HepG2 (cell line): ENCODE results near the gene RAMP3.

Experiments used
- CTCF ChIP-seq: sonication (generic); formaldehyde crosslinking; IDR thresholded peaks from 2 replicates; pipeline ENCODE4 v1.5.0; 2020; ENCODE audit warnings: mild to moderate bottlenecking, missing genetic modification reagents, moderate library complexity
- EP300 ChIP-seq, 3 experiments: sonication (generic) in 1 of 3; formaldehyde crosslinking in 1 of 3; IDR thresholded peaks; 2 replicates each; pipeline versions ENCODE4 v1.5.1 to v1.6.1; 2011 to 2020; ENCODE audit warnings: low read depth in 2 of 3, low read length in 2 of 3, borderline replicate concordance in 1 of 3, improper control_type of control experiment in 1 of 3, mild to moderate bottlenecking in 1 of 3, missing genetic modification reagents in 1 of 3, moderate library complexity in 1 of 3
- MBD4 ChIP-seq: IDR thresholded peaks from 2 replicates; pipeline ENCODE4 v1.6.1; 2012; ENCODE audit warnings: low read length, inconsistent platforms, borderline replicate concordance
- PCBP1 ChIP-seq: fragments of 200-400 bp; formaldehyde crosslinking; IDR thresholded peaks from 2 replicates; pipeline ENCODE4 v1.6.1; 2017; ENCODE audit warnings: mild to moderate bottlenecking, low read depth, low read length, borderline replicate concordance
- POLR2AphosphoS5 ChIP-seq: IDR thresholded peaks from 2 replicates; pipeline ENCODE4 v1.6.1; 2012; ENCODE audit warnings: low read depth, low read length
- PREB ChIP-seq: sonication (generic); formaldehyde crosslinking; IDR thresholded peaks from 2 replicates; pipeline ENCODE4 v1.4.0; 2020; ENCODE audit warnings: missing genetic modification reagents
- SMC3 ChIP-seq: IDR thresholded peaks from 2 replicates; pipeline ENCODE4 v1.6.1; 2011; ENCODE audit warnings: low read length, improper control_type of control experiment
- TBP ChIP-seq: sonication (generic); formaldehyde crosslinking; IDR thresholded peaks from 2 replicates; pipeline ENCODE4 v1.5.0; 2020; ENCODE audit warnings: missing genetic modification reagents
- ZFP36L2 ChIP-seq: sonication (generic); formaldehyde crosslinking; IDR thresholded peaks from 2 replicates; pipeline ENCODE4 v1.4.0; 2020; ENCODE audit warnings: missing genetic modification reagents
- TF ChIP-seq, protein P1 (sequence below): sonication (generic); formaldehyde crosslinking; IDR thresholded peaks from 2 replicates; pipeline ENCODE4 v1.5.1; 2020; ENCODE audit warnings: missing genetic modification reagents, mild to moderate bottlenecking, borderline replicate concordance
- TF ChIP-seq, protein P2 (sequence below): sonication (generic); formaldehyde crosslinking; IDR thresholded peaks from 2 replicates; pipeline ENCODE4 v1.4.0; 2020; ENCODE audit warnings: missing genetic modification reagents
- TF ChIP-seq, protein P3 (sequence below): sonication (generic); formaldehyde crosslinking; IDR thresholded peaks from 2 replicates; pipeline ENCODE4 v1.4.0; 2020; ENCODE audit warnings: missing genetic modification reagents
- TF ChIP-seq, protein P4 (sequence below): IDR thresholded peaks from 2 replicates; pipeline ENCODE4 v1.6.1; 2012; ENCODE audit warnings: inconsistent platforms

DNA sequence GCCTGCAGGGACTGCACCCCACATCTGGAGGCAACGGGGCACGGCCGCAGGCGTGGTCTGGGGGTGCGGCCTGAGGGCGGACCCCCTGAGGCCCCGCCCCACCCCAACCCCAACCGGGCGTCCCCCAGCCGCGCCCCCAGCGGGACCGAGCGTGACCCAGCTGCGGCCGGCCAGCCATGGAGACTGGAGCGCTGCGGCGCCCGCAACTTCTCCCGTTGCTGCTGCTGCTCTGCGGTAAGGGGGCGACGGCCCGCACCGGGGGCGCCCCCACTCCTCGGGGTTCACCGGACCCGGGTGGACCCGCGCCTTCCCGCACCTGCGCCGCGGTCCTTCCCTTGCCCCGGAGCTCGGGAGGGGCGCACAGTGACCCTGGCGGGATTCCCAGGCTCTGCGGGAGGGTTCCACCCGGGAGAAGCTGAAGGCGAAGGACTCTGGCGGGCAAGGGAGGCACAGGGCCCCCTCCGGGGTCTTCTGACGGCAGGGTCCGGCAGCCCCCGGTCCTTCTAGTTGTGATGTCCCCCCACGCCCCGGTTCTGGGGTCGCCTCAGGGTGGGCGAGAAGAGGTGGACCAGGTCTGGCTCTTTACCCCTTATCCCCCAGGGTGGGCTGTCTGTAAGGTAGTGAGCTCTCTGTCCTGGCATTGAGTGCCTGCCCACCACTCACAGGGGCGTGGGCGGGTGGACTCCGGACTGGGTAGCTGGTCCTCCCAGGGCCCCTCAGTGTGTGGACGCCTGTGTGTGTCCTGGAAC is at the start of gene RAMP3:
- TF ChIP-seq PREB (no peak), TBP (CRISPR knock-in tag) (no peak), EP300 (IDR thresholded peaks at IDR 0.05; ENCODE audit: low read depth in 2 of 2, low read length in 2 of 2) (no peak), EP300 (CRISPR knock-in tag; IDR thresholded peaks at IDR 0.05; ENCODE audit: borderline replicate concordance) (no peak), ZFP36L2 (CRISPR knock-in tag) (no peak), MBD4 (no peak), POLR2AphosphoS5 (no peak), PCBP1 (no peak), SMC3 (no peak), CTCF (CRISPR knock-in tag) (no peak)
- TF ChIP-seq, protein P1, sequence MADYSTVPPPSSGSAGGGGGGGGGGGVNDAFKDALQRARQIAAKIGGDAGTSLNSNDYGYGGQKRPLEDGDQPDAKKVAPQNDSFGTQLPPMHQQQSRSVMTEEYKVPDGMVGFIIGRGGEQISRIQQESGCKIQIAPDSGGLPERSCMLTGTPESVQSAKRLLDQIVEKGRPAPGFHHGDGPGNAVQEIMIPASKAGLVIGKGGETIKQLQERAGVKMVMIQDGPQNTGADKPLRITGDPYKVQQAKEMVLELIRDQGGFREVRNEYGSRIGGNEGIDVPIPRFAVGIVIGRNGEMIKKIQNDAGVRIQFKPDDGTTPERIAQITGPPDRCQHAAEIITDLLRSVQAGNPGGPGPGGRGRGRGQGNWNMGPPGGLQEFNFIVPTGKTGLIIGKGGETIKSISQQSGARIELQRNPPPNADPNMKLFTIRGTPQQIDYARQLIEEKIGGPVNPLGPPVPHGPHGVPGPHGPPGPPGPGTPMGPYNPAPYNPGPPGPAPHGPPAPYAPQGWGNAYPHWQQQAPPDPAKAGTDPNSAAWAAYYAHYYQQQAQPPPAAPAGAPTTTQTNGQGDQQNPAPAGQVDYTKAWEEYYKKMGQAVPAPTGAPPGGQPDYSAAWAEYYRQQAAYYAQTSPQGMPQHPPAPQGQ (CRISPR knock-in tag), result no peak
- TF ChIP-seq, protein P2, sequence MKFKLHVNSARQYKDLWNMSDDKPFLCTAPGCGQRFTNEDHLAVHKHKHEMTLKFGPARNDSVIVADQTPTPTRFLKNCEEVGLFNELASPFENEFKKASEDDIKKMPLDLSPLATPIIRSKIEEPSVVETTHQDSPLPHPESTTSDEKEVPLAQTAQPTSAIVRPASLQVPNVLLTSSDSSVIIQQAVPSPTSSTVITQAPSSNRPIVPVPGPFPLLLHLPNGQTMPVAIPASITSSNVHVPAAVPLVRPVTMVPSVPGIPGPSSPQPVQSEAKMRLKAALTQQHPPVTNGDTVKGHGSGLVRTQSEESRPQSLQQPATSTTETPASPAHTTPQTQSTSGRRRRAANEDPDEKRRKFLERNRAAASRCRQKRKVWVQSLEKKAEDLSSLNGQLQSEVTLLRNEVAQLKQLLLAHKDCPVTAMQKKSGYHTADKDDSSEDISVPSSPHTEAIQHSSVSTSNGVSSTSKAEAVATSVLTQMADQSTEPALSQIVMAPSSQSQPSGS, result no peak
- TF ChIP-seq, protein P3, sequence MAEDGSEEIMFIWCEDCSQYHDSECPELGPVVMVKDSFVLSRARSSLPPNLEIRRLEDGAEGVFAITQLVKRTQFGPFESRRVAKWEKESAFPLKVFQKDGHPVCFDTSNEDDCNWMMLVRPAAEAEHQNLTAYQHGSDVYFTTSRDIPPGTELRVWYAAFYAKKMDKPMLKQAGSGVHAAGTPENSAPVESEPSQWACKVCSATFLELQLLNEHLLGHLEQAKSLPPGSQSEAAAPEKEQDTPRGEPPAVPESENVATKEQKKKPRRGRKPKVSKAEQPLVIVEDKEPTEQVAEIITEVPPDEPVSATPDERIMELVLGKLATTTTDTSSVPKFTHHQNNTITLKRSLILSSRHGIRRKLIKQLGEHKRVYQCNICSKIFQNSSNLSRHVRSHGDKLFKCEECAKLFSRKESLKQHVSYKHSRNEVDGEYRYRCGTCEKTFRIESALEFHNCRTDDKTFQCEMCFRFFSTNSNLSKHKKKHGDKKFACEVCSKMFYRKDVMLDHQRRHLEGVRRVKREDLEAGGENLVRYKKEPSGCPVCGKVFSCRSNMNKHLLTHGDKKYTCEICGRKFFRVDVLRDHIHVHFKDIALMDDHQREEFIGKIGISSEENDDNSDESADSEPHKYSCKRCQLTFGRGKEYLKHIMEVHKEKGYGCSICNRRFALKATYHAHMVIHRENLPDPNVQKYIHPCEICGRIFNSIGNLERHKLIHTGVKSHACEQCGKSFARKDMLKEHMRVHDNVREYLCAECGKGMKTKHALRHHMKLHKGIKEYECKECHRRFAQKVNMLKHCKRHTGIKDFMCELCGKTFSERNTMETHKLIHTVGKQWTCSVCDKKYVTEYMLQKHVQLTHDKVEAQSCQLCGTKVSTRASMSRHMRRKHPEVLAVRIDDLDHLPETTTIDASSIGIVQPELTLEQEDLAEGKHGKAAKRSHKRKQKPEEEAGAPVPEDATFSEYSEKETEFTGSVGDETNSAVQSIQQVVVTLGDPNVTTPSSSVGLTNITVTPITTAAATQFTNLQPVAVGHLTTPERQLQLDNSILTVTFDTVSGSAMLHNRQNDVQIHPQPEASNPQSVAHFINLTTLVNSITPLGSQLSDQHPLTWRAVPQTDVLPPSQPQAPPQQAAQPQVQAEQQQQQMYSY (CRISPR knock-in tag), result no peak
- TF ChIP-seq, protein P4, sequence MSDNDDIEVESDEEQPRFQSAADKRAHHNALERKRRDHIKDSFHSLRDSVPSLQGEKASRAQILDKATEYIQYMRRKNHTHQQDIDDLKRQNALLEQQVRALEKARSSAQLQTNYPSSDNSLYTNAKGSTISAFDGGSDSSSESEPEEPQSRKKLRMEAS, result no peak
